H9 (cell line): Measurements from ENCODE around the gene GABRB1. TPM values are rescaled to one million over a fixed set of nuclear protein-coding genes. Genes with fewer than 3 reads are reported as not detected.

ENCODE experiments used
- DNase-seq: peaks from one replicate; pipeline ENCODE4 v3.0.0-alpha.2; 2017
- H2AFZ ChIP-seq: one replicate; pipeline ENCODE4 v1.6.1; 2013; ENCODE audit warnings: mild to moderate bottlenecking, low read length, control low read depth, moderate library complexity
- H2AK5ac ChIP-seq: 2 replicates; pipeline ENCODE4 v1.6.1; 2013; ENCODE audit warnings: low read length, control low read depth, mixed read lengths; ENCODE audit not compliant: insufficient read length
- H2BK120ac ChIP-seq: one replicate; pipeline ENCODE4 v1.6.1; 2013; ENCODE audit warnings: low read depth, mild to moderate bottlenecking, low read length, control low read depth, inconsistent platforms; ENCODE audit not compliant: poor library complexity, severe bottlenecking
- H2BK12ac ChIP-seq: 2 replicates; pipeline ENCODE4 v1.6.1; 2013; ENCODE audit warnings: low read length, control low read depth, mixed read lengths, low read depth; ENCODE audit not compliant: insufficient read length
- H2BK15ac ChIP-seq: 2 replicates; pipeline ENCODE4 v1.6.1; 2013; ENCODE audit warnings: low read depth, low read length, control low read depth
- H2BK20ac ChIP-seq: one replicate; pipeline ENCODE4 v1.6.1; 2013; ENCODE audit warnings: low read depth, mild to moderate bottlenecking, low read length, control low read depth, inconsistent platforms; ENCODE audit not compliant: poor library complexity, severe bottlenecking
- H2BK5ac ChIP-seq: 2 replicates; pipeline ENCODE4 v1.6.1; 2013; ENCODE audit warnings: low read length, control low read depth, mixed read lengths; ENCODE audit not compliant: insufficient read length
- H3K14ac ChIP-seq: 2 replicates; pipeline ENCODE4 v1.6.1; 2013; ENCODE audit warnings: low read length, control low read depth; ENCODE audit not compliant: insufficient read depth
- H3K18ac ChIP-seq: 2 replicates; pipeline ENCODE4 v1.6.1; 2013; ENCODE audit warnings: low read depth, mild to moderate bottlenecking, mixed read lengths, low read length, control low read depth; ENCODE audit not compliant: insufficient read length
- H3K23ac ChIP-seq: 2 replicates; pipeline ENCODE4 v1.6.1; 2013; ENCODE audit warnings: low read length, control low read depth, mixed read lengths, low read depth; ENCODE audit not compliant: insufficient read length
- H3K23me2 ChIP-seq: 2 replicates; pipeline ENCODE4 v1.6.1; 2013; ENCODE audit warnings: low read depth, mild to moderate bottlenecking, mixed read lengths, low read length, control low read depth; ENCODE audit not compliant: insufficient read length, poor library complexity, severe bottlenecking
- H3K27ac ChIP-seq: 2 replicates; pipeline ENCODE4 v1.5.1; 2013; ENCODE audit warnings: low read length, control low read depth, mixed read lengths, low read depth; ENCODE audit not compliant: insufficient read length
- H3K27me3 ChIP-seq: 2 replicates; pipeline ENCODE4 v1.6.1; 2013; ENCODE audit warnings: low read length, control low read depth, inconsistent platforms; ENCODE audit not compliant: insufficient read depth
- H3K4ac ChIP-seq: 2 replicates; pipeline ENCODE4 v1.6.1; 2013; ENCODE audit warnings: low read depth, mild to moderate bottlenecking, control low read depth, inconsistent platforms, low read length, moderate library complexity
- H3K4me1 ChIP-seq: 2 replicates; pipeline ENCODE4 v1.6.1; 2013; ENCODE audit warnings: low read length, control low read depth, inconsistent platforms; ENCODE audit not compliant: insufficient read depth
- H3K4me2 ChIP-seq: 2 replicates; pipeline ENCODE4 v1.6.1; 2013; ENCODE audit warnings: low read length, control low read depth, mixed read lengths; ENCODE audit not compliant: insufficient read length, insufficient read depth
- H3K56ac ChIP-seq: 2 replicates; pipeline ENCODE4 v1.6.1; 2013; ENCODE audit warnings: low read depth, mild to moderate bottlenecking, mixed read lengths, low read length, control low read depth; ENCODE audit not compliant: insufficient read length
- H3K79me1 ChIP-seq: 2 replicates; pipeline ENCODE4 v1.6.1; 2013; ENCODE audit warnings: low read depth, mild to moderate bottlenecking, moderate library complexity, low read length, control low read depth, inconsistent platforms; ENCODE audit not compliant: insufficient read depth, poor library complexity, severe bottlenecking
- H3K79me2 ChIP-seq: 2 replicates; pipeline ENCODE4 v1.6.1; 2013; ENCODE audit warnings: low read length, control low read depth, inconsistent platforms; ENCODE audit not compliant: insufficient read depth
- H3K9ac ChIP-seq: 2 replicates; pipeline ENCODE4 v1.6.1; 2013; ENCODE audit warnings: low read length, control low read depth, mixed read lengths; ENCODE audit not compliant: insufficient read length; ENCODE audit errors: extremely low read depth
- H3K9me3 ChIP-seq: one replicate; pipeline ENCODE4 v1.6.1; 2013; ENCODE audit warnings: low read depth, low read length, inconsistent platforms; ENCODE audit not compliant: control insufficient read depth
- H3T11ph ChIP-seq: one replicate; pipeline ENCODE4 v1.6.1; 2013; ENCODE audit warnings: mild to moderate bottlenecking, low read length, control low read depth, inconsistent platforms
- H4K20me1 ChIP-seq: one replicate; pipeline ENCODE4 v1.6.1; 2013; ENCODE audit not compliant: control insufficient read depth, insufficient read length, insufficient read depth
- H4K5ac ChIP-seq: 2 replicates; pipeline ENCODE4 v1.6.1; 2013; ENCODE audit warnings: low read depth, mild to moderate bottlenecking, mixed read lengths, low read length, control low read depth; ENCODE audit not compliant: insufficient read length
- H4K8ac ChIP-seq: replicated peaks from 2 replicates; pipeline ENCODE4 v1.6.1; 2013; ENCODE audit warnings: low read length, control low read depth, mixed read lengths, low read depth; ENCODE audit not compliant: insufficient read length
- H4K91ac ChIP-seq: 2 replicates; pipeline ENCODE4 v1.6.1; 2013; ENCODE audit warnings: low read depth, mild to moderate bottlenecking, moderate library complexity, mixed read lengths, low read length, control low read depth; ENCODE audit not compliant: insufficient read length
- H3K27ac Mint-ChIP-seq, 3 experiments: 2 replicates in 2 of 3; 3 replicates in 1 of 3; pipeline ENCODE4 v1.8.0; 2020 to 2021; ENCODE audit warnings: mixed read lengths in 3 of 3, mild to moderate bottlenecking in 1 of 3, moderate library complexity in 1 of 3
- H3K27me3 Mint-ChIP-seq: 2 replicates; pipeline ENCODE4 v1.8.0; 2021; ENCODE audit warnings: low read depth, mild to moderate bottlenecking, moderate library complexity, mixed read lengths
- H3K36me3 Mint-ChIP-seq, 3 experiments: 2 replicates in 2 of 3; 3 replicates in 1 of 3; pipeline ENCODE4 v1.8.0; 2020 to 2021; ENCODE audit warnings: low read depth in 3 of 3, mixed read lengths in 3 of 3; ENCODE audit not compliant: insufficient read depth in 1 of 3
- H3K4me1 Mint-ChIP-seq, 2 experiments: 2 replicates each; pipeline ENCODE4 v1.8.0; 2020; ENCODE audit warnings: mixed read lengths in 2 of 2
- H3K4me3 Mint-ChIP-seq, 2 experiments: 2 replicates in 1 of 2; 3 replicates in 1 of 2; pipeline ENCODE4 v1.8.0; 2020 to 2021; ENCODE audit warnings: mild to moderate bottlenecking in 2 of 2, mixed read lengths in 2 of 2, moderate library complexity in 1 of 2
- H3K9me3 Mint-ChIP-seq, 2 experiments: 2 replicates in 1 of 2; 3 replicates in 1 of 2; pipeline ENCODE4 v1.8.0; 2020; ENCODE audit warnings: mild to moderate bottlenecking in 2 of 2, mixed read lengths in 2 of 2, moderate library complexity in 1 of 2
- total RNA-seq: library from RNA; stranded (reverse); gene quantifications from 2 replicates; pipeline ENCODE4 v1.2.1, GENCODE V29; 2021
- TF ChIP-seq, protein P1 (sequence below): fragments of 200-600 bp; sonication (generic); conservative IDR thresholded peaks from 3 replicates; pipeline ENCODE4 v1.8.0; 2021; ENCODE audit warnings: antibody characterized with exemption, mild to moderate bottlenecking

Gene GABRB1
- total RNA-seq, 1 experiment from 2014 or later, result 0.39 TPM

DNA sequence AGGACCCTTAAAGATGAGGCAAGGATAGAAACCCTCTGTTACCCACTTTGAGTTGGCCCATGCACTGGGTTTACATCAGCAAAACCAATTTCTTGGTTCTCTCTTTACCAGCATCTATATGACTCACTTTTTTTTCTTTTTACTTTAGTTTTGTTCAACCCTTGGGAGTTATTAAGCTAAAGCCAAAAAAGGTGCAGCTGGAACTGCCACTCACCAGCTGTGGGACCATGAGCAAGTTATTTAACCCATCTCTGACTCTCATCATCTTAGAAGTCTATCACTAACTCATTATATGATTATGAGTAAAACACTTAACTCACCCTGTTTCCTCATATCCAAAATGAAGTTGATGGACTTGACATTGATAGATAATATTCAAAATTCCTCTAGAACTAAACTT, 53.4 kb downstream of the GABRB1 start:
- H2BK12ac ChIP-seq, result no peak overlapping the region
- no peaks in the 10 kb centered on the region for H4K20me1 ChIP-seq
- no peaks in the 10 kb centered on the region for H3K36me3 Mint-ChIP-seq

More for the DNA sequence above, 53.4 kb downstream of the GABRB1 start:
- H3K23ac ChIP-seq, result no peak overlapping the region
- no peak overlapping the region for H2AFZ ChIP-seq
- H3K79me2 ChIP-seq, result no peaks in the 10 kb centered on the region
- no peaks in the 10 kb centered on the region for H3K9me3 ChIP-seq
- TF ChIP-seq, protein P1, sequence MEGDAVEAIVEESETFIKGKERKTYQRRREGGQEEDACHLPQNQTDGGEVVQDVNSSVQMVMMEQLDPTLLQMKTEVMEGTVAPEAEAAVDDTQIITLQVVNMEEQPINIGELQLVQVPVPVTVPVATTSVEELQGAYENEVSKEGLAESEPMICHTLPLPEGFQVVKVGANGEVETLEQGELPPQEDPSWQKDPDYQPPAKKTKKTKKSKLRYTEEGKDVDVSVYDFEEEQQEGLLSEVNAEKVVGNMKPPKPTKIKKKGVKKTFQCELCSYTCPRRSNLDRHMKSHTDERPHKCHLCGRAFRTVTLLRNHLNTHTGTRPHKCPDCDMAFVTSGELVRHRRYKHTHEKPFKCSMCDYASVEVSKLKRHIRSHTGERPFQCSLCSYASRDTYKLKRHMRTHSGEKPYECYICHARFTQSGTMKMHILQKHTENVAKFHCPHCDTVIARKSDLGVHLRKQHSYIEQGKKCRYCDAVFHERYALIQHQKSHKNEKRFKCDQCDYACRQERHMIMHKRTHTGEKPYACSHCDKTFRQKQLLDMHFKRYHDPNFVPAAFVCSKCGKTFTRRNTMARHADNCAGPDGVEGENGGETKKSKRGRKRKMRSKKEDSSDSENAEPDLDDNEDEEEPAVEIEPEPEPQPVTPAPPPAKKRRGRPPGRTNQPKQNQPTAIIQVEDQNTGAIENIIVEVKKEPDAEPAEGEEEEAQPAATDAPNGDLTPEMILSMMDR, result no peak
- H2BK5ac ChIP-seq, result no peak overlapping the region
- DNase-seq, result no peak
- H3K18ac ChIP-seq, result no peak overlapping the region
- no peak overlapping the region for H2BK15ac ChIP-seq
- no peaks in the 10 kb centered on the region for H3K79me1 ChIP-seq
- H3K4me1 ChIP-seq, result no peaks in the 10 kb centered on the region
- no peak overlapping the region for H2AK5ac ChIP-seq
- H3K27ac ChIP-seq, result no peak overlapping the region
- H3K14ac ChIP-seq, result no peak overlapping the region
- H2BK120ac ChIP-seq, result no peak overlapping the region
- no peak overlapping the region for H3K27ac Mint-ChIP-seq
- H3K9me3 Mint-ChIP-seq, result no peaks in the 10 kb centered on the region
- H3K4me1 Mint-ChIP-seq, result no peaks in the 10 kb centered on the region
- H3K4me3 Mint-ChIP-seq, result no peak overlapping the region
- H4K91ac ChIP-seq, result no peak overlapping the region
- H4K5ac ChIP-seq, result no peak overlapping the region
- H3K56ac ChIP-seq, result no peak overlapping the region
- no peak overlapping the region for H4K8ac ChIP-seq
- H2BK20ac ChIP-seq, result no peak overlapping the region
- H3K9ac ChIP-seq, result no peak overlapping the region
- no peaks in the 10 kb centered on the region for H3K27me3 ChIP-seq
- H3K27me3 Mint-ChIP-seq, result no peaks in the 10 kb centered on the region; the same call in 1 of the 2 replicates
- no peak overlapping the region for H3T11ph ChIP-seq
- H3K4me2 ChIP-seq, result no peak overlapping the region
- H3K23me2 ChIP-seq, result no peaks in the 10 kb centered on the region
- no peak overlapping the region for H3K4ac ChIP-seq
